ENCODE data around the gene KRT10. TPM values are rescaled to one million over a fixed set of nuclear protein-coding genes. Genes with fewer than 3 reads are reported as not detected.

Gene KRT10
- total RNA-seq, 1 experiment from 2014 or later = 48.6 TPM

DNA sequence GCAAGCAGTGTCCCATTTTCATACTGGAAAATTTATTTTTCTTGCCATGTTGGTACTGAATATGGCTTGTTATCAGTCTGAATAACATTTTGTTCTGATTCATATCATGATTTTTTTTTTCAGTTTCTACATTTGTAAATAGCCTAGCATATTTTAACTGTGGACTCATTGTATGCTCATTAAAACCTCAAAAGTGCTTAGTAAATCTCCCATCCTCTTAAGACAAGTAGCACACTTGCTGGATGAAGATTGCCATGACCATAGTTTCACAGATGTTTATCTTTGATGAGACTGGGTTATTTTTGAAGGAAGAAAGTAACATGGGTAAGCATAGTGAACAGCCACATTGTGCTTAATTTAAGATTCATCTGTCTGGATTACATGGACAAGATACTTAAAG lies 878 bp downstream of the KRT10 start:
- POLR2A ChIA-PET = no interaction called here
- intact Hi-C loops (cut with micrococcal nuclease; ENCODE audit: unreplicated experiment) = no loop called here
- Mint-ChIP-seq H3K27me3 (ENCODE audit: insufficient read depth, unreplicated experiment) (no peaks in the 10 kb centered on the region), H3K9me3 (ENCODE audit: unreplicated experiment) (no peaks in the 10 kb centered on the region), H3K36me3 (ENCODE audit: insufficient read depth, unreplicated experiment) (peaks cover 12% of the 10 kb centered on the region), H3K27ac (ENCODE audit: unreplicated experiment) (no peak overlapping the region), H3K4me3 (ENCODE audit: unreplicated experiment) (no peak overlapping the region), H3K4me1 (ENCODE audit: low read depth, unreplicated experiment) (peaks cover 8% of the 10 kb centered on the region)
- CTCF ChIA-PET = no interaction called here
- H3K27me3 ChIP-seq (replicated peaks; ENCODE audit: control insufficient read depth, insufficient read depth, low read length) = no peaks in the 10 kb centered on the region
- H3K36me3 ChIP-seq (ENCODE audit: control insufficient read depth, insufficient read depth, low read length) = peaks cover 3% of the 10 kb centered on the region
- peaks cover 8% of the 10 kb centered on the region for H3K4me1 ChIP-seq
- H3K9me3 ChIP-seq = no peaks in the 10 kb centered on the region
- no peak overlapping the region for H3K4me3 ChIP-seq (ENCODE audit: low read depth, low read length)
- no peak for DNase-seq
- BruUV-seq (replicated peaks) = no TSS peak
- TF ChIP-seq, protein P1, sequence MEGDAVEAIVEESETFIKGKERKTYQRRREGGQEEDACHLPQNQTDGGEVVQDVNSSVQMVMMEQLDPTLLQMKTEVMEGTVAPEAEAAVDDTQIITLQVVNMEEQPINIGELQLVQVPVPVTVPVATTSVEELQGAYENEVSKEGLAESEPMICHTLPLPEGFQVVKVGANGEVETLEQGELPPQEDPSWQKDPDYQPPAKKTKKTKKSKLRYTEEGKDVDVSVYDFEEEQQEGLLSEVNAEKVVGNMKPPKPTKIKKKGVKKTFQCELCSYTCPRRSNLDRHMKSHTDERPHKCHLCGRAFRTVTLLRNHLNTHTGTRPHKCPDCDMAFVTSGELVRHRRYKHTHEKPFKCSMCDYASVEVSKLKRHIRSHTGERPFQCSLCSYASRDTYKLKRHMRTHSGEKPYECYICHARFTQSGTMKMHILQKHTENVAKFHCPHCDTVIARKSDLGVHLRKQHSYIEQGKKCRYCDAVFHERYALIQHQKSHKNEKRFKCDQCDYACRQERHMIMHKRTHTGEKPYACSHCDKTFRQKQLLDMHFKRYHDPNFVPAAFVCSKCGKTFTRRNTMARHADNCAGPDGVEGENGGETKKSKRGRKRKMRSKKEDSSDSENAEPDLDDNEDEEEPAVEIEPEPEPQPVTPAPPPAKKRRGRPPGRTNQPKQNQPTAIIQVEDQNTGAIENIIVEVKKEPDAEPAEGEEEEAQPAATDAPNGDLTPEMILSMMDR (IDR thresholded peaks at IDR 0.05; ENCODE audit: insufficient read depth in 1 of 2, low read depth in 1 of 2, low read length in 1 of 2, severe bottlenecking in 1 of 2, unreplicated experiment in 1 of 2) = no peak

DNA sequence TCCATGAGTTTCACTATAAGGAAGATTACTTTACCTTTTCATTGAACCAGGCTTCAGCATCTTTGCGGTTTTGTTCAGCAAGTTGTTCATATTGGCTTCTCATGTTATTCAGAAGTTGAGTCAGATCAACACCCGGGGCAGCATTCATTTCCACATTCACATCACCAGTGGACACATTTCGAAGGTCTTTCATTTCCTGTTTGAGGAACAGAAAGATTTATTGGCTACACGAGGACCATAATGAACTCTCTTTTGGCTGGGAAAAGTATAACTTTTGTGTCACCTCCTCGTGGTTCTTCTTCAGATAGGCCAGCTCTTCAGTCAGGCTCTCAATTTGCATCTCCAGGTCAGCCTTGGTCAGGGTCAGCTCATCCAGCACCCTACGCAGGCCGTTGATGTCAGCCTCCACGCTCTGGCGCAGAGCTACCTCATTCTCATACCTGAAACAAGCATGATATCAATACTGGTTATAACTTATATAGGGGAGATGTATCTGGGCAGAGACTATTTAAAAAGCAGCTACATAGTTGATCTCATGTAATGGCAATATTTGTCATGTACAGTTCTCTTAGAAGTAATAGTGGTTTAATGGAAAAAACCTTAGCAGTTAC lies 2.1 kb downstream of the KRT10 start:
- ChIA-PET POLR2A (no interaction called here), CTCF (interaction anchor here (0.9 kb wide), 1 partner anchor 842 kb away, joined by 4 read pairs; no protein-coding TSS in a partner anchor)
- Histone ChIP-seq H3K36me3 (ENCODE audit: control insufficient read depth, insufficient read depth, low read length) (peaks cover 3% of the 10 kb centered on the region), H3K9me3 (no peaks in the 10 kb centered on the region), H3K4me3 (ENCODE audit: low read depth, low read length) (no peak overlapping the region), H3K27me3 (replicated peaks; ENCODE audit: control insufficient read depth, insufficient read depth, low read length) (no peaks in the 10 kb centered on the region), H3K4me1 (peaks cover 8% of the 10 kb centered on the region)
- BruUV-seq (replicated peaks) = no TSS peak
- no peak for DNase-seq
- intact Hi-C loops (cut with micrococcal nuclease; ENCODE audit: unreplicated experiment) = no loop called here
- no peaks in the 10 kb centered on the region for H3K9me3 Mint-ChIP-seq (ENCODE audit: unreplicated experiment)
- peaks cover 12% of the 10 kb centered on the region for H3K36me3 Mint-ChIP-seq (ENCODE audit: insufficient read depth, unreplicated experiment)
- H3K4me1 Mint-ChIP-seq (ENCODE audit: low read depth, unreplicated experiment) = peaks cover 8% of the 10 kb centered on the region
- no peaks in the 10 kb centered on the region for H3K27me3 Mint-ChIP-seq (ENCODE audit: insufficient read depth, unreplicated experiment)
- H3K4me3 Mint-ChIP-seq (ENCODE audit: unreplicated experiment) = peak overlapping the region; percentile 83
- H3K27ac Mint-ChIP-seq (ENCODE audit: unreplicated experiment) = no peak overlapping the region
- TF ChIP-seq, protein P1 (IDR thresholded peaks at IDR 0.05; ENCODE audit: insufficient read depth in 1 of 2, low read depth in 1 of 2, low read length in 1 of 2, severe bottlenecking in 1 of 2, unreplicated experiment in 1 of 2) = no peak

DNA sequence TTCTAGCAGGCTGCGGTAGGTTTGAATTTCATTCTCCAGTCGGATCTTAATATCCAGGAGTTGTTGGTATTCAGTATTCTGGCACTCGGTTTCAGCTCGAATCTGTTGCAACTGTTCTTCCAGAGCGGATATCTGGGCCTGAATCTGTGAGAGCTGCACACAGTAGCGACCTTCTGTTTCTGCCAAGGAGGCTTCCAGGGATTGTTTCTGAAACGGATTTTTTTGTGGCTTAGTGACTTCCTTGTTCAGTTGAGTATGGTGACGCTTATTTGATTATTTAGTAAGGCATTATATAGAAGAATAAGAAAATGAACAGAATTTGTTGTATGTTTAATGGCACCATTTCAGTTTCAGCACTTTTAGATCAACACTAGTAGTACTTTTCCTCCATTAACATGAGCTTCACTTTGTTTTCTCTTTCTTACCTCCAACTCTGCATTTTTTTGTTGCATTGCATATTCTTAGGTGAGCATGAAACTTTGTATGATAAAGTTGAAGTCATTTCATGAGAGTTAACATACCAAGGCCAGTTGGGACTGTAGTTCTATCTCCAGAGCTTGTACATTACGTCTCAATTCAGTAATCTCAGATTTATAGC lies 2.8 kb downstream of the KRT10 start:
- POLR2A ChIA-PET = interaction anchor here (0.6 to 1.1 kb wide), 4 partner anchors 716 to 870 kb away, joined by 3 to 5 read pairs (median 4); no protein-coding TSS in a partner anchor
- TF ChIP-seq, protein P1 (IDR thresholded peaks at IDR 0.05; ENCODE audit: insufficient read depth in 1 of 2, low read depth in 1 of 2, low read length in 1 of 2, severe bottlenecking in 1 of 2, unreplicated experiment in 1 of 2) = no peak
- TSS peak; percentile 82 for BruUV-seq (replicated peaks)

More for the DNA sequence above, 2.8 kb downstream of the KRT10 start:
- Histone ChIP-seq H3K4me3 (ENCODE audit: low read depth, low read length) (peak overlapping the region; percentile 67), H3K9me3 (no peaks in the 10 kb centered on the region), H3K27me3 (replicated peaks; ENCODE audit: control insufficient read depth, insufficient read depth, low read length) (no peaks in the 10 kb centered on the region), H3K36me3 (ENCODE audit: control insufficient read depth, insufficient read depth, low read length) (peaks cover 3% of the 10 kb centered on the region), H3K4me1 (peaks cover 8% of the 10 kb centered on the region)
- Mint-ChIP-seq H3K4me3 (ENCODE audit: unreplicated experiment) (peak overlapping the region; percentile 83), H3K27ac (ENCODE audit: unreplicated experiment) (peak overlapping the region; percentile 64), H3K4me1 (ENCODE audit: low read depth, unreplicated experiment) (peaks cover 8% of the 10 kb centered on the region), H3K9me3 (ENCODE audit: unreplicated experiment) (no peaks in the 10 kb centered on the region), H3K27me3 (ENCODE audit: insufficient read depth, unreplicated experiment) (no peaks in the 10 kb centered on the region), H3K36me3 (ENCODE audit: insufficient read depth, unreplicated experiment) (peaks cover 12% of the 10 kb centered on the region)
- no peak for DNase-seq
- CTCF ChIA-PET = interaction anchor here (0.6 to 1.5 kb wide), 6 partner anchors 82 to 843 kb away, joined by 3 to 10 read pairs (median 4); no protein-coding TSS in a partner anchor
- intact Hi-C loops (cut with micrococcal nuclease; ENCODE audit: unreplicated experiment) = no loop called here
